Sigmoid colon (tissue), 7 donors: ENCODE results near the gene TSPAN13. TPM values are rescaled to one million over a fixed set of nuclear protein-coding genes. Genes with fewer than 3 reads are reported as not detected.

Experiments used
- DNase-seq: peaks from one replicate; pipeline ENCODE4 v3.0.0-alpha.2; 2019
- H3K27ac ChIP-seq, 4 donors: fragments of 200-600 bp; sonication (generic); one replicate each; pipeline ENCODE4 v1.5.1; 2016 to 2019; ENCODE audit warnings: mild to moderate bottlenecking in 1 of 4
- H3K27me3 ChIP-seq, 3 donors: fragments of 200-600 bp; sonication (generic); one replicate each; pipeline ENCODE4 v1.5.1; 2019; ENCODE audit warnings: mild to moderate bottlenecking in 1 of 3
- H3K36me3 ChIP-seq, 4 donors: fragments of 200-600 bp; sonication (generic); one replicate each; pipeline ENCODE4 v1.5.1; 2016 to 2019
- H3K4me1 ChIP-seq, 4 donors: fragments of 200-600 bp; sonication (generic); one replicate each; pipeline ENCODE4 v1.5.1; 2017 to 2019
- H3K4me3 ChIP-seq, 4 donors: fragments of 200-600 bp; sonication (generic); one replicate each; pipeline ENCODE4 v1.5.1; 2017 to 2019; ENCODE audit warnings: mild to moderate bottlenecking in 2 of 4, moderate library complexity in 1 of 4
- H3K9me3 ChIP-seq, 4 donors: fragments of 200-600 bp in 3 of 4; sonication (generic) in 3 of 4; one replicate each; pipeline versions ENCODE4 v1.5.1 to v1.6.1; 2013 to 2019
- EP300 ChIP-seq, 4 donors: sonication (generic); formaldehyde crosslinking; IDR thresholded peaks; one replicate each; pipeline ENCODE4 v1.6.1; 2017; ENCODE audit warnings: antibody characterized with exemption in 4 of 4
- POLR2A ChIP-seq, 2 donors: fragments of 450-650 bp; IDR thresholded peaks; one replicate each; pipeline ENCODE4 v1.6.1; 2016; ENCODE audit warnings: antibody characterized with exemption in 2 of 2, mild to moderate bottlenecking in 2 of 2, moderate library complexity in 2 of 2
- POLR2AphosphoS5 ChIP-seq, 4 donors: sonication (generic); formaldehyde crosslinking; IDR thresholded peaks; one replicate each; pipeline ENCODE4 v1.6.1; 2017; ENCODE audit warnings: antibody characterized with exemption in 4 of 4
- WGBS, 2 donors: extraction: QIAGEN DNeasy Blood & Tissue Kit; methylation state at CpG; one replicate each; pipeline ENCODE4 v1.1.7; 2013; 5-methylcytosine and 5-hydroxymethylcytosine counted together
- intact Hi-C: fragments of 100-400 bp; cut with DNase I; formaldehyde crosslinking; loops from one replicate; pipeline ENCODE4 v1.15.1; 2023
- polyA plus RNA-seq, 3 donors: library from polyadenylated mRNA; stranded (reverse); fragments of 200-250 nt; gene quantifications; one replicate each; pipeline ENCODE4 v1.2.3, GENCODE V29; 2013
- total RNA-seq, 4 donors: library from RNA; depleted of rRNA; stranded (reverse); fragments of >200 nt; gene quantifications; one replicate each; pipeline ENCODE4 v1.1.0, GENCODE V29; 2016
- TF ChIP-seq, protein P1 (sequence below), 4 experiments: fragments of 450-650 bp in 3 of 4; fragments of 200-600 bp in 1 of 4; IDR thresholded peaks; one replicate each; pipeline ENCODE4 v1.5.1; 2016 to 2019; ENCODE audit warnings: antibody characterized with exemption in 4 of 4, mild to moderate bottlenecking in 3 of 4, moderate library complexity in 2 of 4
- donor health status: healthy with polysubstance abuse.
- donor health status: Bipolar disorder and iron deficiency.
- donor health status: healthy.

Gene TSPAN13
- total and polyA plus RNA-seq, 7 donors: 2.2 to 68.5 (median 6.4) TPM

DNA sequence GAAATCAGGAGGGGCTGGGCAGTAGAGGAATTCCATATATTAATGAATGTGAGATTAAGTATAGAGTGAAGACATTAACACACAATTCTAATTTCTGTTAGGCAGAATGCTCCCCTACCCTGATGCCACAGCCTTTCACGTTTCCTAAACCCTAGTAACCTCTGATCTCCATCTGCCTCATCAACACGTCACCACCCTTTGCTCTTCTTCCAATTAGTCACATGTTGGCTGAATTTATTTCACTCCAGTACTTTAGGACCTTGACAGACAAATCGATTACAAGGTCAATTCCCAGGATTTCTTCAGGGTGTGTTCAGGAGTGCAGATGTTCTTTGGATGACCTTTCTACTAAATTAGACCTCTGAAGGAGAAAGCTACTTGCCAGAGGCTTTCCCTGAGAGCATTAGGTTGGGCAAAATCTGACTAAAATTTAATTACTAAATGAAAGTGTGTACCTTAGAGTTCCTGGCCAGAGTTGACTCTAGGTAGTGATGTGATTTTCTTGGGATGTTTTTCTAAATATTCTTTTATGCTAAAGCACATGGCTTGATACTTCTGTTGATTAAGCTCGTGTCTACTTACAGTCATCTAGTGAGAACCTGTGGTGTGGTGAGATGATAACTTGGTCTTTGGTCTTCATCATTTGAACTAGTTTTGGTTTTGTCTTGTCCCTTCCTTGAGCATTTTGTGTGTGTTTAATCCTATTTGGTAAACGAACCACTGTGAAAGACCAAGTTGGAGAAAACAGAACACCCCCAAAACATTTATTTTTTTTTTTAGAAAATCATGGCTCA, 38.5 kb downstream of the TSPAN13 start:
- intact Hi-C loops: no loop called here
- Histone ChIP-seq H3K4me1 (no peaks in the 10 kb centered on the region), H3K36me3 (no peaks in the 10 kb centered on the region), H3K27me3 (no peaks in the 10 kb centered on the region), H3K9me3 (no peaks in the 10 kb centered on the region), H3K4me3 (no peak overlapping the region), H3K27ac (no peak overlapping the region)
- TF ChIP-seq POLR2A (IDR thresholded peaks at IDR 0.05): no peak
- TF ChIP-seq, protein P1, sequence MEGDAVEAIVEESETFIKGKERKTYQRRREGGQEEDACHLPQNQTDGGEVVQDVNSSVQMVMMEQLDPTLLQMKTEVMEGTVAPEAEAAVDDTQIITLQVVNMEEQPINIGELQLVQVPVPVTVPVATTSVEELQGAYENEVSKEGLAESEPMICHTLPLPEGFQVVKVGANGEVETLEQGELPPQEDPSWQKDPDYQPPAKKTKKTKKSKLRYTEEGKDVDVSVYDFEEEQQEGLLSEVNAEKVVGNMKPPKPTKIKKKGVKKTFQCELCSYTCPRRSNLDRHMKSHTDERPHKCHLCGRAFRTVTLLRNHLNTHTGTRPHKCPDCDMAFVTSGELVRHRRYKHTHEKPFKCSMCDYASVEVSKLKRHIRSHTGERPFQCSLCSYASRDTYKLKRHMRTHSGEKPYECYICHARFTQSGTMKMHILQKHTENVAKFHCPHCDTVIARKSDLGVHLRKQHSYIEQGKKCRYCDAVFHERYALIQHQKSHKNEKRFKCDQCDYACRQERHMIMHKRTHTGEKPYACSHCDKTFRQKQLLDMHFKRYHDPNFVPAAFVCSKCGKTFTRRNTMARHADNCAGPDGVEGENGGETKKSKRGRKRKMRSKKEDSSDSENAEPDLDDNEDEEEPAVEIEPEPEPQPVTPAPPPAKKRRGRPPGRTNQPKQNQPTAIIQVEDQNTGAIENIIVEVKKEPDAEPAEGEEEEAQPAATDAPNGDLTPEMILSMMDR (IDR thresholded peaks at IDR 0.05): no peak
- no peak for TF ChIP-seq POLR2AphosphoS5 (IDR thresholded peaks at IDR 0.05)
- TF ChIP-seq EP300 (IDR thresholded peaks at IDR 0.05): no peak
- WGBS, 2 donors: 36 to 70% methylated on average over 5 of the region's 5 CpGs
- no peak for DNase-seq

DNA sequence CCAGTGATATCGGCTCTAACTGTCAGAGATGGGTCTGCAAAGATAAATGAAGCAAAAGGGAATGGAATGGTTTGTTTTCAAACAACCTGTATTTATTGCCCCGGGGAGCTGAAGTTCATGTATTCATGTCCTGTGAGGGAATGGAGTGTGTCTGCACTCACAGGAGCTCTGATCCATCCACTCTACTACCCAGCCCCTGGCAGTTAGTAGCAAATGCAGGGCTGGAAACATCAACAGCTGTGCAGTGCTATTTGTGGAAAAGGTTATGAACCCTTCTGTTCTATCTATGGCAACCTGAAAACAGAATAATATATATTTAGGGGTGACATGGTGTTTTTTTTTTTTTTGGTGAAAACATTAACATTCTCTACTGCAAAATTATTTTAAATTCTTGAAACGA, 41.4 kb downstream of the TSPAN13 start:
- H3K27me3 ChIP-seq: no peaks in the 10 kb centered on the region
- H3K9me3 ChIP-seq: no peaks in the 10 kb centered on the region
- intact Hi-C loops: no loop called here
- TF ChIP-seq, protein P1 (IDR thresholded peaks at IDR 0.05): no peak
- TF ChIP-seq POLR2A (IDR thresholded peaks at IDR 0.05): no peak
- TF ChIP-seq EP300 (IDR thresholded peaks at IDR 0.05): no peak
- no peak for TF ChIP-seq POLR2AphosphoS5 (IDR thresholded peaks at IDR 0.05)
- no peak for DNase-seq
- H3K36me3 ChIP-seq: no peaks in the 10 kb centered on the region
- no peak overlapping the region for H3K27ac ChIP-seq
- no peaks in the 10 kb centered on the region for H3K4me1 ChIP-seq
- no peak overlapping the region for H3K4me3 ChIP-seq
- 68 to 78% methylated on average over 3 of the region's 3 CpGs for WGBS, 2 donors

DNA sequence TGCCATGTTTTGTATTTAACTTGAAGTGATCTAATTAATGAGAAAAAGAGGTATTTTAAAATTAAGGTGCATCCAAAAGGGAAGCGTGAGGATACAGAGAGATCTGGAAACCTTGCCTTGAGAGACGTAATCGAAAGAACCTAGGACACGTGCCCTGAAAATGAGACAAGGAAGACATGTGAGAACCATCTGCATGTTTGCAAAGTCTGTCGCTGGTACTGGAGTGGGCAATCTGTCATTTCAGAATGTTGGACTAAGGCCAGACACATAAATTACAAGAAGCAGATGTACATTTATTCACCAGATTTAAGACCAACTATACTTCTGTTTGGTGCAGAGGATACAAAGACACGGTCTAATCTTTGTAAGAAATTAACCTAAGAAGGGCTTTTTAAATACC, 42.1 kb downstream of the TSPAN13 start:
- intact Hi-C loops: no loop called here
- no peaks in the 10 kb centered on the region for H3K9me3 ChIP-seq
- no peak overlapping the region for H3K4me3 ChIP-seq
- DNase-seq: no peak
- TF ChIP-seq, protein P1 (IDR thresholded peaks at IDR 0.05): no peak
- TF ChIP-seq POLR2A (IDR thresholded peaks at IDR 0.05) (no peak), EP300 (IDR thresholded peaks at IDR 0.05) (no peak), POLR2AphosphoS5 (IDR thresholded peaks at IDR 0.05) (no peak)
- no peaks in the 10 kb centered on the region for H3K27me3 ChIP-seq
- H3K4me1 ChIP-seq: no peaks in the 10 kb centered on the region
- H3K27ac ChIP-seq: no peak overlapping the region
- whole genome bisulfite sequencing, 2 donors: 35 to 50% methylated on average over 6 of the region's 6 CpGs
- no peaks in the 10 kb centered on the region for H3K36me3 ChIP-seq

DNA sequence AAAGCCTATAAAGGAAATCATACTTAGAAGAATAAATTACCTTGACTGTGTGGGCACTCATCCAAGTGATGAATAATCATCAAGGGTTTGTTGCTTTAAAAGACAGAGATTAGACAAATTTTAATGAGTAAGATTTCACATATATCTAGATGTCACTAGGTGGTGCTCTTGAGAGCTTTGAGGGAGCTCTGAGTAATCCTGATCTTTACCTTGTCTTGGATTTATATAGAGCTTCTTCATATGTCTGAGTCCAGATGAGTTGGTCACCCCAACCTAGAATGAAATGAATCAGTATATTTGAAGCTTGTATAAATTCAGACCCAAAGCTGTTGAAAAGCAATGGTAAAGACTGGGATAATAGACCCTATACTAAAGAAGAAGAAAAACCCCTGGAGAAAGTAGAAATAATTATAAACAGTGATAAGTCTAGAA, 47.6 kb downstream of the TSPAN13 start:
- Histone ChIP-seq H3K4me1 (no peaks in the 10 kb centered on the region), H3K36me3 (no peaks in the 10 kb centered on the region), H3K4me3 (no peak overlapping the region), H3K27ac (no peak overlapping the region), H3K9me3 (no peaks in the 10 kb centered on the region), H3K27me3 (no peaks in the 10 kb centered on the region)
- intact Hi-C loops: loop anchor here (10.0 kb wide), 1 partner anchor 114 kb away; no protein-coding TSS in a partner anchor
- DNase-seq: no peak
- TF ChIP-seq POLR2A (IDR thresholded peaks at IDR 0.05): no peak
- TF ChIP-seq, protein P1 (IDR thresholded peaks at IDR 0.05): peak in 1 of 4 experiments; percentile 38
